Psoas muscle (tissue), 8 donors: Measurements from ENCODE around the gene B3GNT8. TPM values are rescaled to one million over a fixed set of nuclear protein-coding genes. Genes with fewer than 3 reads are reported as not detected.

ENCODE experiments used
- ATAC-seq, 4 donors: fragments of 200-7000 bp; cut with Tn5 transposase; one replicate each; pipeline ENCODE4 v1.9.1; 2020; ENCODE audit warnings: moderate library complexity in 3 of 4, mild to moderate bottlenecking in 2 of 4
- DNase-seq, 2 donors: peaks; one replicate each; pipeline ENCODE4 v3.0.0-alpha.2; 2020
- H3K27ac ChIP-seq: fragments of 200-600 bp; one replicate; pipeline ENCODE4 v1.8.0; 2022
- H3K27me3 ChIP-seq, 3 donors: fragments of 200-600 bp in 1 of 3; one replicate each; pipeline versions ENCODE4 v1.6.1 to v1.8.0; 2013 to 2022; ENCODE audit warnings: low read length in 2 of 3, mild to moderate bottlenecking in 2 of 3, moderate library complexity in 1 of 3; ENCODE audit not compliant: insufficient read depth in 3 of 3
- H3K36me3 ChIP-seq, 2 donors: fragments of 200-600 bp in 1 of 2; one replicate each; pipeline versions ENCODE4 v1.6.1 to v1.8.0; 2013 to 2022; ENCODE audit warnings: low read depth in 1 of 2, mild to moderate bottlenecking in 1 of 2, moderate library complexity in 1 of 2; ENCODE audit not compliant: insufficient read depth in 1 of 2
- H3K4me1 ChIP-seq: fragments of 200-600 bp; one replicate; pipeline ENCODE4 v1.8.0; 2022
- H3K4me3 ChIP-seq: fragments of 200-600 bp; one replicate; pipeline ENCODE4 v1.8.0; 2022; ENCODE audit warnings: mild to moderate bottlenecking
- H3K9me3 ChIP-seq: fragments of 200-600 bp; one replicate; pipeline ENCODE4 v1.8.0; 2022
- CTCF ChIP-seq: fragments of 200-600 bp; IDR thresholded peaks from one replicate; pipeline ENCODE4 v1.8.0; 2022; ENCODE audit warnings: antibody characterized with exemption
- WGBS, 3 donors: extraction: QIAGEN DNeasy Blood & Tissue Kit; methylation state at CpG; one replicate each; pipeline versions ENCODE4 v1.1.6 to v1.1.7; 2013; 5-methylcytosine and 5-hydroxymethylcytosine counted together
- intact Hi-C, 2 donors: fragments of 100-400 bp; cut with DNase I; formaldehyde crosslinking; loops; one replicate each; pipeline versions ENCODE4 v1.11.0 to v1.14.2; 2022
- polyA plus RNA-seq, 3 donors: library from polyadenylated mRNA; stranded (reverse); fragments of 200-250 nt; gene quantifications; one replicate each; pipeline ENCODE4 v1.2.3, GENCODE V29; 2013
- total RNA-seq, 4 donors: library from RNA; stranded (reverse); fragmentation: NEBNext Ultra II Directional in 2 of 4; extraction: Animal tissue kit (Norgen Biotek cat#: 25700) in 2 of 4; gene quantifications; one replicate each; pipeline versions ENCODE4 v1.2.1 to v1.2.4, GENCODE V29; 2021 to 2023
- donor health status: healthy with polysubstance abuse.
- donor health status: DM: no; HTN: no; CAD: no; lungs with moderate emphysema.
- donor health status: Bipolar disorder and iron deficiency.
- donor health status: healthy.
- donor health status: DM: yes; HTN: yes; CAD: no.
- donor health status: DM: no; HTN: no; CAD: no.
- donor health status: DM: no; HTN: no; CAD: no.
- donor health status: DM: yes; HTN: yes; CAD: no.

B3GNT8 gene
- total and polyA plus RNA-seq, 7 donors, result 0.55 to 1.9 (median 0.96) TPM

DNA sequence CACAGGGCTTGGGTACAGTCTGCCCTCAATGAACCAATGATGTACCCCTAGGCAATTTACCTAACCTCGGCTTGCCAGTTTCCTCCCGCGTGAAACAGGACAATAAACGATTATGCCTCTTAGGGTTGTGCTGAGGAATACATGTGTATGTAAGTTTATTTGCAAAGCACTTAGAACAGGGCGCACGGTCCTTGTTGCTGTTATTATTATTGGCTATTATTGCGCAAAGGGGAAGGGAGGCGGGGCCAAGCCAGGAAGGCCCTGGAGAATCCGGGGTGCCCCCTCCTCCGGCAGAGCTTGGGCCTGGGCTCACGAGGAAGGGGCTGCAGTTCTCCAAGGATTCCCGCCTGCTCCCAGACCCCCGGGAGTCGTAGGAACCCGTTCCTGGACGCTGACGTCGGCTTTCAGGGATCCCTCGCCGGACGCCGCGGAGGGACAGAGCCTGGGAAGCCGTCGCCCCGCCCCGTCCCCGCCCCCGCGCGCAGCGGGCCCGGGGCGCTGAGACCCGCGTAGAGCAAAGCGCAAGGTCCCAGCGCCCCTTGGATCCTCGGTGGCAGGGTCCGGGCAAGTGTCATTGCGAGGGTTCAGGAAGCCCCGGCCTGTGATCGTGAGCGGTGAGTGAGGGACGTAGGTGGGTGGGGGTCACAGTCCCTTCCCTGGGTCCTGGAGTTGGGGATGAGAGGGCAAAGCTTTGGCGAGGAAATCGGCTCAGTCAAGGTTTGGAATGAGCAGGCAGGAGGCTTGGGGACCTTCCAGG, 50.8 kb downstream of the B3GNT8 start, which contains the start of gene TMEM91:
TMEM91 (plus strand) TSS at position 293 of the 757 bp plus-strand sequence. CDS start 1,777 bp downstream, outside the sequence.
- DNase-seq (peak; percentile 52 to 65), ATAC-seq (peak in 3 of 4 donors; percentile 12 to 40 (median 19))
- TF ChIP-seq CTCF, result no peak
- no peak within 1 kb of the TSS for H3K27ac ChIP-seq
- H3K4me1 ChIP-seq, result peaks cover 15% of the 10 kb centered on the region
- no peaks in the 10 kb centered on the region for H3K36me3 ChIP-seq
- H3K9me3 ChIP-seq, result no peaks in the 10 kb centered on the region
- intact Hi-C loops, result no loop called here
- 3 to 4% (median 3%) methylated on average over 46 to 47 of the region's 47 CpGs for WGBS, 3 donors
- H3K27me3 ChIP-seq, result peaks cover 0 to 10% (median 2%) of the 10 kb centered on the region in 3 donors
- H3K4me3 ChIP-seq, result peak within 1 kb of the TSS; percentile 69

Other genes starting within 250 kb of the B3GNT8 start
- 1 to 10 TPM in 1 of 4 donors, under 1 TPM in 3; 0.27 to 1.1 (median 0.62) TPM for gene CYP2S1, start 234.2 kb downstream of the B3GNT8 start, total RNA-seq
- gene CYP2S1, start 234.2 kb downstream of the B3GNT8 start, polyA plus RNA-seq, result under 1 TPM; 0.10 to 0.56 (median 0.26) TPM
- 10 to 100 TPM in 2 of 4 donors, 1 to 10 TPM in 2; 8.4 to 13.6 (median 11.0) TPM for gene AXL, start 208.2 kb downstream of the B3GNT8 start, total RNA-seq
- 1 to 10 TPM; 3.3 to 4.4 (median 4.3) TPM for gene AXL, start 208.2 kb downstream of the B3GNT8 start, polyA plus RNA-seq
- gene HNRNPUL1, start 163.0 kb downstream of the B3GNT8 start, total RNA-seq, result 100 to 1,000 TPM in 2 of 4 donors, 10 to 100 TPM in 2; 82.2 to 129 (median 105) TPM
- gene HNRNPUL1, start 163.0 kb downstream of the B3GNT8 start, polyA plus RNA-seq, result 10 to 100 TPM; 54.3 to 82.3 (median 69.2) TPM
- gene CCDC97, start 117.2 kb downstream of the B3GNT8 start, total RNA-seq, result 10 to 100 TPM; 15.5 to 25.7 (median 21.6) TPM
- gene CCDC97, start 117.2 kb downstream of the B3GNT8 start, polyA plus RNA-seq, result 10 to 100 TPM; 13.7 to 23.7 (median 19.9) TPM
- 10 to 100 TPM in 2 of 4 donors, 1 to 10 TPM in 2; 8.2 to 10.8 (median 10.1) TPM for gene TGFB1, start 73.5 kb downstream of the B3GNT8 start, total RNA-seq
- gene TGFB1, start 73.5 kb downstream of the B3GNT8 start, polyA plus RNA-seq, result 10 to 100 TPM in 1 of 3 donors, 1 to 10 TPM in 2; 2.8 to 10.5 (median 3.2) TPM
- gene B9D2, start 63.2 kb downstream of the B3GNT8 start, total RNA-seq, result 1 to 10 TPM; 1.7 to 2.5 (median 2.0) TPM
- gene B9D2, start 63.2 kb downstream of the B3GNT8 start, polyA plus RNA-seq, result 10 to 100 TPM in 1 of 3 donors, 1 to 10 TPM in 2; 7.9 to 13.1 (median 9.3) TPM
- 1 to 10 TPM; 1.4 to 2.6 (median 1.7) TPM for gene TMEM91, start 50.8 kb downstream of the B3GNT8 start, total RNA-seq
- 1 to 10 TPM in 2 of 3 donors, under 1 TPM in 1; 0.88 to 3.1 (median 2.5) TPM for gene TMEM91, start 50.8 kb downstream of the B3GNT8 start, polyA plus RNA-seq
- gene EXOSC5, start 30.0 kb downstream of the B3GNT8 start, total RNA-seq, result 10 to 100 TPM; 25.4 to 42.3 (median 41.2) TPM
- gene EXOSC5, start 30.0 kb downstream of the B3GNT8 start, polyA plus RNA-seq, result 10 to 100 TPM; 34.9 to 78.8 (median 59.0) TPM
- gene BCKDHA, start 29.6 kb downstream of the B3GNT8 start, total RNA-seq, result 10 to 100 TPM; 31.5 to 45.1 (median 39.8) TPM
- gene BCKDHA, start 29.6 kb downstream of the B3GNT8 start, polyA plus RNA-seq, result 10 to 100 TPM; 34.9 to 58.8 (median 43.3) TPM
- 10 to 100 TPM; 37.6 to 71.4 (median 59.5) TPM for gene DMAC2, start 12.5 kb upstream of the B3GNT8 start, total RNA-seq
- gene DMAC2, start 12.5 kb upstream of the B3GNT8 start, polyA plus RNA-seq, result 100 to 1,000 TPM in 1 of 3 donors, 10 to 100 TPM in 2; 68.5 to 113 (median 88.8) TPM
- gene ERICH4, start 15.8 kb upstream of the B3GNT8 start, total RNA-seq, result not detected
- gene ERICH4, start 15.8 kb upstream of the B3GNT8 start, polyA plus RNA-seq, result under 1 TPM in 2 of 3 donors, not detected in 1; 0.09 to 0.10 TPM
- under 1 TPM in 2 of 4 donors, not detected in 2; 0.21 to 0.28 TPM for gene CEACAM21, start 148.8 kb upstream of the B3GNT8 start, total RNA-seq
- gene CEACAM21, start 148.8 kb upstream of the B3GNT8 start, polyA plus RNA-seq, result under 1 TPM; 0.05 to 0.48 (median 0.20) TPM
- gene CEACAM4, start 199.7 kb upstream of the B3GNT8 start, total RNA-seq, result under 1 TPM in 2 of 4 donors, not detected in 2; 0.17 to 0.73 TPM
- gene CEACAM4, start 199.7 kb upstream of the B3GNT8 start, polyA plus RNA-seq, result under 1 TPM in 1 of 3 donors, not detected in 2; 0.03 TPM